GM21529 (cell line): ENCODE data around the gene PIM2.
"Not testable (repeated sequence)": the region's sequence is repeated elsewhere in the genome, so short reads cannot be mapped to it uniquely, and the experiment has no call there.

Source experiments
- ATAC-seq: cut with Tn5 transposase; IDR thresholded peaks from one replicate; pipeline ENCODE4 v1.9.1; 2021; ENCODE audit not compliant: unreplicated experiment

Gene PIM2

GRCh38 chrX:48883729-48884128 lies 35.1 kb downstream of the PIM2 start:
- ATAC-seq, result no peak

GRCh38 chrX:48876944-48877343 lies 41.9 kb downstream of the PIM2 start:
- ATAC-seq, result not testable (repeated sequence)

- not testable (repeated sequence) for ATAC-seq
These were observed 46.8 kb downstream of the PIM2 start for GRCh38 chrX:48872017-48872416.

GRCh38 chrX:48864210-48864609 lies 54.6 kb downstream of the PIM2 start:
- ATAC-seq, result no peak
